Stimulated activated CD8-positive, alpha-beta memory T cell treated with anti-CD3 and anti-CD28 coated beads, Interleukin-2, amount 100 ng/mL, for 1 hour (primary cell): ENCODE results near the gene BCL2L11.

Experiments used
- DNase-seq, 2 donors: peaks; one replicate each; pipeline ENCODE4 v3.0.0-alpha.2; 2020; ENCODE audit warnings: low read depth in 2 of 2

Gene BCL2L11

GRCh38 chr2:111168528-111169239 lies 48.0 kb downstream of the BCL2L11 start:
- no peak for DNase-seq

GRCh38 chr2:111169268-111169667 lies 48.6 kb downstream of the BCL2L11 start:
- no peak for DNase-seq

- no peak for DNase-seq
These were observed 49.2 kb downstream of the BCL2L11 start for GRCh38 chr2:111169924-111170323.

GRCh38 chr2:111171337-111171930 lies 50.7 kb downstream of the BCL2L11 start:
- DNase-seq, result no peak

GRCh38 chr2:111172666-111173065 lies 52.0 kb downstream of the BCL2L11 start:
- DNase-seq, result no peak

GRCh38 chr2:111173338-111173737 lies 52.6 kb downstream of the BCL2L11 start:
- DNase-seq, result no peak

- no peak for DNase-seq
These were observed 53.1 kb downstream of the BCL2L11 start for GRCh38 chr2:111173856-111174255.

- DNase-seq, result no peak
These were observed 54.9 kb downstream of the BCL2L11 start for GRCh38 chr2:111175615-111176014.

GRCh38 chr2:111176388-111176787 lies 55.7 kb downstream of the BCL2L11 start:
- no peak for DNase-seq

GRCh38 chr2:111176867-111177266 lies 56.2 kb downstream of the BCL2L11 start:
- DNase-seq, result no peak

GRCh38 chr2:111178296-111178695 lies 57.6 kb downstream of the BCL2L11 start:
- DNase-seq, result no peak

GRCh38 chr2:111178730-111179405 lies 58.2 kb downstream of the BCL2L11 start:
- DNase-seq, result no peak

- DNase-seq, result no peak
These were observed 61.4 kb downstream of the BCL2L11 start for GRCh38 chr2:111182121-111182520.

GRCh38 chr2:111182740-111183139 lies 62.0 kb downstream of the BCL2L11 start:
- no peak for DNase-seq

- DNase-seq, result no peak
These were observed 64.1 kb downstream of the BCL2L11 start for GRCh38 chr2:111184725-111185310.

GRCh38 chr2:111185361-111186022 lies 64.8 kb downstream of the BCL2L11 start:
- DNase-seq, result no peak

- DNase-seq, result no peak
These were observed 65.5 kb downstream of the BCL2L11 start for GRCh38 chr2:111186121-111186715.

GRCh38 chr2:111186933-111187332 lies 66.2 kb downstream of the BCL2L11 start:
- DNase-seq, result no peak

- DNase-seq, result no peak
These were observed 68.0 kb downstream of the BCL2L11 start for GRCh38 chr2:111188681-111189080.

- no peak for DNase-seq
These were observed 68.4 kb downstream of the BCL2L11 start for GRCh38 chr2:111189106-111189505.

GRCh38 chr2:111190816-111191540 lies 70.3 kb downstream of the BCL2L11 start:
- DNase-seq, result no peak
